Fibroblast of gingiva (primary cell): ENCODE measurements around the gene MTA3.
"Not testable (repeated sequence)": the region's sequence is repeated elsewhere in the genome, so short reads cannot be mapped to it uniquely, and the experiment has no call there.

ENCODE experiments used
- DNase-seq: peaks from one replicate; pipeline ENCODE4 v3.0.0-alpha.2; 2011; ENCODE audit warnings: low read depth

Gene MTA3

DNA sequence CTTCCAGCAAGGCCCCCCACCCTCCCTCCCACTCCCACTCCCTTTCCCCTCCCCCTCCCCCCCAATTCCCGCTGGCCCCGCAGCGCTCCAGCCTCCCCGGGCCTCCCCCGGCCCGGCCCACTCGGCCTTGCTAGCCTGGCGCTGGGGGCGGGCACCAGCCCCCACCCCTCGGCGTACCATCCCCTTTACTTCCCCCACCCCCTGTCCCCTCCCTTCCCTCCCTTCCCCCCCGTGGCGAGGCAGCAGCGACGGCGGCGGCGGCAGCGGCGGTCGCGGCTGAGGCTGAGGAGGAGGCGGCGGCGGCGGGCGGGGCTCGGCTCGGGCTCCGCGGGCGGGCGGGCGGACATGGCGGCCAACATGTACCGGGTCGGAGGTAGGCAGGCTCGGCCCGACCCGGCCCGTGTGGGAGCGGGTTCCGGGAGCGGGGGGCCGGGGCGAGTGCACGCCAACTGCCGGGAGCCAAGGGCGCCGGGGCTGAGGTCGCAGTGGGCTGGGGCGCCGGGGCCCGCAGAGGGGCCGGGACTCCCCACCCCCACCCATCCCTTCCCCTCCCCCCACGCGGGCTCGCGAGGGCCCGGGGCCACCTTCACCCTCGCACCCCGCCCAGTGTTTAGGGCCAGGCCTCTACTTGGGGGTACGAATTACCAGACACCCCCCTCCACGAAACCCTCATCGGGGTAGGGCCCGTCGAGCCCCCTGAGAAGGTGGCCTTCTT is at the start of gene MTA3:
TSS of gene MTA3 (plus strand) at position 232 of the 715 bp plus-strand sequence. CDS start at position 346, 114 bp downstream.
- peak; percentile 42 for DNase-seq

GRCh38 chr2:42519624-42520023 is 48.8 kb upstream of the MTA3 start:
- no peak for DNase-seq

- no peak for DNase-seq
Measured at GRCh38 chr2:42522035-42522434, 46.4 kb upstream of the MTA3 start.

GRCh38 chr2:42523341-42523740 is 45.1 kb upstream of the MTA3 start:
- DNase-seq: no peak

DNA sequence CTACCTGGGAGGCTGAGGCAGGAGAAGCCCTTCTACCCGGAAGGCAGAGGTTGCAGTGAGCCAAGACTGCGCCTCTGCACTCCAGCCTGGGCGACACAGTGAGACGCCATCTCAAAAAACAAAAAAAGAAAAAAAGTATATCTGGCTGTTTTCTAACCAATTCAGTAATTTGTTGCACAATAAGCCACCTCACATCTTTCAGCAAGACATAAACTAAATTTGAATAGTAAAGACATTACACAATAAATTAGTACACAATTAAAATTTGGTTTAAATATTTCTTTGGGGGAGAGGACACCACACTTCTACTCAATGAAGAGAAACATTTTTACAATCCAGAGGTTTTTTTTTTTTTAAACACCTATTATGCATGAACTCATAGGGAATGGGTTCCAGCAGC is 36.0 kb upstream of the MTA3 start:
- no peak for DNase-seq

DNA sequence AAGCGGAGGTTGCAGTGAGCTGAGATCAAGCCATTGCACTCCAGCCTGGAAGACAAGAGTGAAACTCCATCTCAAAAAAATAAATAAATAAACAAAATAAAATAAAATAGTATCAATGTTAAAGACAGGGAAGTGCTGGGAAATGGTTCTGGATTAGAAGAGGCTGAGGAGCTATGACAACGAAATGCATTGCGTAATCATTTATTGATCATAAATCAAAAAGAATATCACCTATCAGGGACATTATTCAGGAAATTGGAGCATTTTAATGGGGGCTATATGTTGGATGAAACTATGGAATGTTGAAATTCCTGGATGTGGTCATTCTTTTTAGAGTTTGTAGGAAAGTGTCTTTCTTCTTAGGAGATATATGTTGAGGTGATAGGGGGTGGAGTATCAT is 30.9 kb upstream of the MTA3 start:
- no peak for DNase-seq

DNA sequence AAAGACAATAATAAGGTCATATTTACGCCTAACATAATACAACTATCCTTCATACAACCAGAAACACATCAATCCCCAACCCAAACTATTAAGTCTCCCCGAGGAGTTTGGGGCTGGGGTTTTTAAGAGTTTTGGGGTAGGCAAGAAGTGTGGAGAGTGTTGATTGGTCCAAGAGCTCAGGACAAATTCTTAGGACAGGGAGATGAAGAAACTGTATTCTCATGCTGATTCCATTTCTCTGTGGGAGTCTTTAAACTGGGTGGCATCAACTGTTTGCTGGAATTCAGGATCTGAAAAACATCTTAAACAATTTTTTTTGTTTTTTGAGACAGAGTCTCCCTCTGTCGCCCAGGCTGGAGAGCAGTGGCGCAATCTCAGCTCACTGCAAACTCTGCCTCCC is 25.6 kb upstream of the MTA3 start:
- no peak for DNase-seq

DNA sequence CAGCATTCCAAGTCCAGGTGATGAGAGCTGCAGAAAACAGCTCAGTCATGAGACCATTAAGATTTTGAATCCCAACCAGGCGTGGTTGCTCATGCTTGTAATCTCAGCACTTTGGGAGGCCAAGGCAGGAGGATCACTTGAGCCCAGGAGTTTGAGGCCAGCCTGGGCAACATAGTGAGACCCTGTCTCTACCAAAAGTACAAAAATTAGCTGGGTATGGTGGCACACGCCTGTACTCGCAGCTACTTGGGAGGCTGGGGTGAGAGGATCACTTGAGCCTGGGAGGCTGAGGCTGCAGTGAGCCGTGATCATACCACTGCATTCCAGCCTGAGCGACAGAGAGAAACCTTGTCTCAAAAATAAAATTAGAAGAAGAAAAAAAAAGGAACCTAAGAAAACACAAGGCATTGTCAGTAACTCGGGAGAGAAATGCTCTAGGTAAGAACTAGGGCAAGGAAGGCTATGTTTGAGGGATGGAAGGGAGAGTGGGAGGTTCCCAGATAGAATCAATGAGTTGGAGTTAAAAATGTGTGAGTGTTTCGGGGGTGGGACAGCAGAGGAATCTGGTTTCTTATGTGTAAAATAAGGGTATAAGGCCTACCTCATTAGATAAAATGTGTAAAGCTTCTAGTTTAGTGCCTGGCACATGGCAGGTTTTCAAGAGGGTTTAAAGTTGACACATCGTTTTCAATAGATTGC is 23.3 kb upstream of the MTA3 start:
- no peak for DNase-seq

GRCh38 chr2:42545841-42546390 is 22.5 kb upstream of the MTA3 start:
- no peak for DNase-seq

- no peak for DNase-seq
Measured at GRCh38 chr2:42547014-42547413, 21.4 kb upstream of the MTA3 start.

- no peak for DNase-seq
Measured at GRCh38 chr2:42547446-42548295, 20.8 kb upstream of the MTA3 start.

- no peak for DNase-seq
Measured at GRCh38 chr2:42550870-42551269, 17.6 kb upstream of the MTA3 start.

GRCh38 chr2:42554392-42554791 is 14.0 kb upstream of the MTA3 start:
- DNase-seq: no peak

DNA sequence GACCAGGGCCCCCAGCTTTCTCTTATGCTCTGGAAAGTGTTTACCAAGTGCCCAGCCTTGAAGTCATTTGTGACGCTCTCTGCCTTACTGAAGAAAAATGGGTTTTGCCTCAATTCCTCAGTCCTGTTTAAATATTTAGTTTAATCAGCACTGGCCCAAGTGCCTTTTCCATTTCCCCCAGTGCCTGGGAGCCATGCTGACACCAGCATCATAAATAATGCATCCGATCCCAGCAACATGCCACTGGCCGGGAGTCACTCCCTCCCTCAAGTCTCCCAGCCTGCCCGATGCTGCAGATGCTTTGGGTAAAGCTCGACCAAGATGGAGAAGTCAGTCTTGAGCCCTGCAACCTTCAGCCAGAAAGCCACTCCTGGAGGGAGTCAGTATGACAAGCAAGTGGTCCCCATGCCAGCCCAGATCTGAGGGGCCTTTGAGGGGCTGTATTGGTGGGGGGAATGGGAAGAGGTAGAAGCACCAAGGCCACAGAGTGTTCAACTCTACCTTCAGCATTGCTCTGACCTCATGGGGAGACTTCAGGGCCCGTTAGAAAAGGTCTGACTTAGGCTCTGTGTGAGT is 12.0 kb upstream of the MTA3 start:
- DNase-seq: no peak

GRCh38 chr2:42557306-42557705 is 11.1 kb upstream of the MTA3 start:
- DNase-seq: no peak

GRCh38 chr2:42558827-42559226 is 9.6 kb upstream of the MTA3 start:
- no peak for DNase-seq

DNA sequence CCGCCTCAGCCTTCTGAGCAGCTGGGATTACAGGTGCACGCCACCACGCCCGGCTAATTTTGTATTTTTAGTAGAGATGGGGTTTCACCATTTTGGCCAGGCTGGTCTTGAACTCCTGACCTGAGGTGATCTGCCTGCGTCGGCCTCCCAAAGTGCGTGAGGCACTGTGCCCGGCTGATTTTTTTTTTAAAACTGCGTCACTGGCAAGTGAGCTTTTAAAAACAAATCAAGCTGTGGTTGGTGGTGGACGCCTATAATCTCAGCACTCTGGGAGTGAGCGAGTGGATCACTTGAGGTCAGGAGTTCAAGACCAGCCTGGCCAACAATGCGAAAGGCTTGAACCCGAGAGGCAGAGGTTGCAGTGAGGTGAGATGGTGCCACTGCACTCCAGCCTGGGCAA is 8.3 kb upstream of the MTA3 start:
- not testable (repeated sequence) for DNase-seq

DNA sequence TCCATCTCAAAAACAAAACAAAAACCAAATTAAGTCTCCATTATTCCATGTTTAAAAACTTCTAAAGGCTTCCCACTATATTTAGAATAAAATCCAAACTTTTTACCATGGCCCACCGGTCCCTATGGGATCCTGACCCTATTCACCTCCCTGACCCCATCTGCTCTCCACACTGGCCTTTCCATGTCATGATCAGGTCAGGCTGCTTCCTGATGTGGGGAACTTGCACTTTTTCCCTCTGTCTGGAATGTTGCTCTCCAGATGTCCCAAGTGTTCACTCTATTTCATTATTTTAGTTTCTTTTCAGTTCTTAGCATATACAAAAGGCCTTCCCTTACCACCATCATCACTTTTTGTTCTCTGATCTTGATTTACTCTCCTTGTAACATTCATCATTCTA is 7.5 kb upstream of the MTA3 start:
- DNase-seq: no peak

GRCh38 chr2:42562474-42563144 is 5.8 kb upstream of the MTA3 start:
- DNase-seq: no peak

GRCh38 chr2:42566025-42566424 is 2.4 kb upstream of the MTA3 start:
- no peak for DNase-seq

- DNase-seq: no peak
Measured at GRCh38 chr2:42566837-42567321, 1.6 kb upstream of the MTA3 start.
